ENCODE measurements around the gene PLK2. TPM values are rescaled to one million over a fixed set of nuclear protein-coding genes. Genes with fewer than 3 reads are reported as not detected.
A peak's percentile ranks its signal among the peaks of the same experiment; 100 is the strongest.

PLK2 gene
- total and polyA plus RNA-seq, 2 of the 8 experiments (the other 6 are each of a cell fraction or from before 2014, with no cell fraction given), result 5.8 to 20.6 TPM

DNA sequence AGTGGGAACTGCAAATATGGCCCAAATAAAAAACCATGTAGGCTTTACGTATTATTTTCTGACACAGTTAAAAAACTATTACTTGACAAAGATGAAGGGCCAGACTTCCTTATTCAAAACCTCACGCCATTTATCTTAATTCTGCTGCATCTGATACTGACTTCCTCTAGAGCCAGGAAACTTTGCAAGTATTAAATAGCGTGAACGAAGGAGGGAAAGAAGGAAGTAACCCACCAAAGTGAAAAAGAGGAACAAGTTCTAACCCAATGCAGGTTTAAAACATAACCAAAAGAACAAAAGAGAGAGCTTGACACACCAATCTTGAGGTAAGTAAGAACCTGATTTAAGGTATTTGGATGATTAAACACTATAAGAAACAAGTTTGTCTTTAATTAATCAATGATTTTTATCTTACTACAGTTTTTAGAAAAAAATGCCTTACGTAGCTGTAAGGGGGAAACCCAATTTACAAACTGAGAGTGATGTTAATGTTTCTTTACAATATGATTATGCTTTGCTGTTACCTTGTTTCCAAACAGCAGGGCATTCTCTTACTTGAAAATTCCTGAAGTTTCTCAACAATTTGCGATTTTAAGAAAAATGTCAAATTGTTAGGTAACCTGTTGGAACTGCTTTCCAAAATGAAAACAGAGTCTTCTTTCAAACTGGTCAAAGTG is 31.5 kb upstream of the PLK2 start, which contains the start of gene GAPT:
Gene GAPT, plus strand, starts transcription at position 220 of the 677 bp plus-strand sequence. CDS start 3,102 bp downstream, outside the sequence.
- Histone ChIP-seq H3K79me2 (ENCODE audit: control insufficient read depth in 1 of 2, insufficient read depth in 2 of 2, low read length in 2 of 2) (no peaks in the 10 kb centered on the region), H3K4me1 (replicated peaks in 1 of 4; ENCODE audit: control insufficient read depth in 3 of 4, insufficient read depth in 4 of 4, low read length in 3 of 4) (peaks cover 2 to 11% (median 5%) of the 10 kb centered on the region in 4 experiments; a peak in 6 of 7 replicates), H3K4me3 (ENCODE audit: extremely low read depth in 1 of 4, insufficient read depth in 2 of 4, low read depth in 3 of 4, low read length in 4 of 4) (no peak within 1 kb of the TSS), H3K27ac (ENCODE audit: low read depth, low read length) (no peak within 1 kb of the TSS), H2AFZ (ENCODE audit: low read length) (peak within 1 kb of the TSS; percentile 81; the same call in 1 of the 2 replicates), H2AK5ac (ENCODE audit: low read depth, low read length) (no peak within 1 kb of the TSS), H3K23me2 (ENCODE audit: low read depth, low read length) (no peaks in the 10 kb centered on the region), H3K18ac (ENCODE audit: extremely low read depth, low read length) (no peak within 1 kb of the TSS), H2BK15ac (ENCODE audit: low read length) (no peak within 1 kb of the TSS), H3K36me3 (ENCODE audit: control insufficient read depth in 2 of 4, insufficient read depth in 4 of 4, low read length in 3 of 4) (no peaks in the 10 kb centered on the region), H3K27me3 (replicated peaks in 1 of 4; ENCODE audit: control insufficient read depth in 3 of 4, extremely low read depth in 1 of 4, insufficient read depth in 3 of 4, low read length in 3 of 4) (no peaks in the 10 kb centered on the region), H3K23ac (ENCODE audit: insufficient read length) (no peak within 1 kb of the TSS), H2BK20ac (ENCODE audit: low read length) (no peak within 1 kb of the TSS), H4K8ac (ENCODE audit: extremely low read depth, insufficient read depth, low read length) (no peak within 1 kb of the TSS), H4K20me1 (replicated peaks in 1 of 2; ENCODE audit: control insufficient read depth in 1 of 2, insufficient read depth in 2 of 2, low read length in 2 of 2) (no peaks in the 10 kb centered on the region), H3K4ac (replicated peaks; ENCODE audit: insufficient read length, low read depth, low read length) (no peak within 1 kb of the TSS), H2BK5ac (ENCODE audit: low read depth, low read length) (no peak within 1 kb of the TSS), H3K4me2 (ENCODE audit: insufficient read depth in 1 of 2, low read depth in 2 of 2, low read length in 2 of 2) (peak within 1 kb of the TSS in 1 of 2 experiments; percentile 39; a peak in 1 of 4 replicates), H3K14ac (ENCODE audit: insufficient read length) (no peak within 1 kb of the TSS), H3K9me3 (ENCODE audit: insufficient read depth in 2 of 2, low read depth in 1 of 2, low read length in 1 of 2) (no peaks in the 10 kb centered on the region), H3K79me1 (ENCODE audit: low read depth, low read length) (no peaks in the 10 kb centered on the region), H3K9ac (replicated peaks in 1 of 4; ENCODE audit: extremely low read depth in 1 of 4, low read depth in 3 of 4, low read length in 3 of 4) (no peak within 1 kb of the TSS), H3K56ac (replicated peaks; ENCODE audit: insufficient read length, low read depth, low read length) (no peak within 1 kb of the TSS), H2BK120ac (replicated peaks; ENCODE audit: low read depth, low read length) (no peak within 1 kb of the TSS), H4K91ac (replicated peaks; ENCODE audit: insufficient read length, low read length) (no peak within 1 kb of the TSS), H4K5ac (ENCODE audit: insufficient read length, low read depth, low read length) (no peak within 1 kb of the TSS), H2BK12ac (ENCODE audit: low read depth, low read length) (no peak within 1 kb of the TSS)
- CTCF ChIA-PET (ENCODE audit: partially characterized antibody), result interaction anchor here (2.1 kb wide), 1 partner anchor 359 kb away, joined by 6 read pairs; no protein-coding TSS in a partner anchor
- no peak for DNase-seq (ENCODE audit: low read depth in 1 of 2, low spot score in 2 of 2)
- FAIRE-seq, result no peak
- POLR2A ChIA-PET (ENCODE audit: partially characterized antibody), result no interaction called here
- 80% methylated on average over 6 of the region's 6 CpGs; no CpG with 5 or more reads in 1 of the 2 experiments for WGBS, 2 experiments (ENCODE audit: extremely low coverage in 1 of 2, insufficient coverage in 1 of 2, insufficient read length in 1 of 2, insufficient replicate concordance in 2 of 2, low coverage in 1 of 2, low lambda C conversion rate in 2 of 2, missing lambda C conversion rate in 1 of 2)
- TF ChIP-seq KDM4A (IDR thresholded peaks at IDR 0.05; ENCODE audit: low read depth, low read length, severe bottlenecking), result no peak
- no peak for TF ChIP-seq TAF7 (optimal IDR thresholded peaks at IDR 0.05; ENCODE audit: borderline replicate concordance, low read depth, low read length)
- TF ChIP-seq NRF1 (IDR thresholded peaks at IDR 0.05; ENCODE audit: low read depth, low read length), result no peak
- TF ChIP-seq CTBP2 (IDR thresholded peaks at IDR 0.05; ENCODE audit: borderline replicate concordance, insufficient read depth, insufficient read length, low read length), result no peak
- no peak for TF ChIP-seq PHF8 (conservative IDR thresholded peaks at IDR 0.05; ENCODE audit: low read depth, low read length)
- no peak for TF ChIP-seq RXRA (IDR thresholded peaks at IDR 0.05; ENCODE audit: insufficient read depth, low read depth, low read length)
- TF ChIP-seq EP300 (IDR thresholded peaks at IDR 0.05; ENCODE audit: borderline replicate concordance in 1 of 2, low read depth in 2 of 2, low read length in 2 of 2), result no peak
- TF ChIP-seq BACH1 (IDR thresholded peaks at IDR 0.05; ENCODE audit: low read length), result no peak
- TF ChIP-seq NANOG (IDR thresholded peaks at IDR 0.05; ENCODE audit: insufficient read depth, low read depth, low read length, poor library complexity, severe bottlenecking), result no peak
- no peak for TF ChIP-seq POLR2A (IDR thresholded peaks at IDR 0.05; ENCODE audit: control extremely low read depth in 1 of 2, low read depth in 2 of 2, low read length in 2 of 2)
- TF ChIP-seq FOSL1 (IDR thresholded peaks at IDR 0.05; ENCODE audit: insufficient read depth, low read depth, low read length), result no peak
